ENCODE measurements around the gene CYBA.
"Not testable (repeated sequence)": the region's sequence is repeated elsewhere in the genome, so short reads cannot be mapped to it uniquely, and the experiment has no call there.

The CYBA gene

GRCh38 chr16:88686062-88686438 is 35.2 kb upstream of the CYBA start:
- DNase-seq (ENCODE audit: low read depth) = no peak

GRCh38 chr16:88685156-88686061 is 34.6 kb upstream of the CYBA start:
- DNase-seq (ENCODE audit: low read depth) = no peak

GRCh38 chr16:88684569-88685155 is 33.8 kb upstream of the CYBA start:
- DNase-seq (ENCODE audit: low read depth) = no peak

GRCh38 chr16:88681709-88682451 is 31.0 kb upstream of the CYBA start:
- DNase-seq (ENCODE audit: low read depth) = no peak

GRCh38 chr16:88681084-88681680 is 30.3 kb upstream of the CYBA start:
- no peak for DNase-seq (ENCODE audit: low read depth)

- DNase-seq (ENCODE audit: low read depth) = no peak
These were observed 29.8 kb upstream of the CYBA start for GRCh38 chr16:88680554-88681083.

GRCh38 chr16:88678224-88678979 is 27.5 kb upstream of the CYBA start:
- DNase-seq (ENCODE audit: low read depth) = no peak

- no peak for DNase-seq (ENCODE audit: low read depth)
These were observed 26.9 kb upstream of the CYBA start for GRCh38 chr16:88677721-88678120.

GRCh38 chr16:88676502-88677242 is 25.8 kb upstream of the CYBA start:
- DNase-seq (ENCODE audit: low read depth) = no peak

- no peak for DNase-seq (ENCODE audit: low read depth)
These were observed 23.0 kb upstream of the CYBA start for GRCh38 chr16:88673716-88674379.

- DNase-seq (ENCODE audit: low read depth) = no peak
These were observed 21.9 kb upstream of the CYBA start for GRCh38 chr16:88672776-88673175.

- DNase-seq (ENCODE audit: low read depth) = no peak
These were observed 21.0 kb upstream of the CYBA start for GRCh38 chr16:88671806-88672205.

GRCh38 chr16:88669980-88670379 is 19.1 kb upstream of the CYBA start:
- no peak for DNase-seq (ENCODE audit: low read depth)

GRCh38 chr16:88669493-88669892 is 18.6 kb upstream of the CYBA start:
- not testable (repeated sequence) for DNase-seq (ENCODE audit: low read depth)

- no peak for DNase-seq (ENCODE audit: low read depth)
These were observed 16.6 kb upstream of the CYBA start for GRCh38 chr16:88667461-88667860.

- DNase-seq (ENCODE audit: low read depth) = no peak
These were observed 14.7 kb upstream of the CYBA start for GRCh38 chr16:88665570-88665969.

GRCh38 chr16:88665148-88665547 is 14.3 kb upstream of the CYBA start:
- no peak for DNase-seq (ENCODE audit: low read depth)

- DNase-seq (ENCODE audit: low read depth) = peak; percentile 91
These were observed 12.2 kb upstream of the CYBA start, which contains the start of gene MVD for GRCh38 chr16:88662843-88663606. MVD (minus strand) TSS chr16:88663091; CDS start chr16:88663080, 11 bp downstream.

GRCh38 chr16:88662222-88662842 is 11.5 kb upstream of the CYBA start:
- DNase-seq (ENCODE audit: low read depth) = no peak
